Measurements from ENCODE around the gene DDX6. TPM values are rescaled to one million over a fixed set of nuclear protein-coding genes. Genes with fewer than 3 reads are reported as not detected.
"Not testable (repeated sequence)": the region's sequence is repeated elsewhere in the genome, so short reads cannot be mapped to it uniquely, and the experiment has no call there.

DDX6 gene
- total RNA-seq, 1 donor from 2014 or later = 135 TPM

DNA sequence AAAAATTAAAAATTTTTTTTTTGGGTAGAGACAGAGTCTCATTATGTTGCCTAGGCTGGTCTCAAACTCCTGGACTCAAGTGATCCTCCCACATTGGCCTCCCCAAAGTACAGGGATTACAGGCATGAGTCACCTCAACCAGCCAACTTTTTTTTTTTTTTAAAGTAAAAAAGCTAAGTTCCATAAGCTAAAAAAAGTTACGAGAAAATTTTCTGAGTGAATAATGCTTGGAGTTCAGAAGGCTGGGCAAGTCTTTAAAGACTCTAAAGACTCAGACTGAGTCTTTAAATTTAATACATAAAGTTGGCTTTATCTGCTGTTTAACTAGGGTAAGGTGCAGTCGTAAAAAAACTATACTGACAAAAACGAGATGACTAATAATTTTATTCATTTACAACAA, 5.6 kb downstream of the DDX6 start:
- intact Hi-C loops (cut with micrococcal nuclease) = no loop called here
- no peak for DNase-seq (ENCODE audit: low spot score)
- H3K27ac Mint-ChIP-seq = no peak overlapping the region
- peaks cover 62% of the 10 kb centered on the region for H3K36me3 Mint-ChIP-seq (ENCODE audit: low read depth)
- H3K27me3 Mint-ChIP-seq (ENCODE audit: low read depth) = no peaks in the 10 kb centered on the region
- H3K9me3 Mint-ChIP-seq = no peaks in the 10 kb centered on the region
- no peak overlapping the region for H3K4me3 Mint-ChIP-seq (ENCODE audit: low read depth)
- H3K4me1 Mint-ChIP-seq (ENCODE audit: low read depth) = peaks cover 32% of the 10 kb centered on the region

DNA sequence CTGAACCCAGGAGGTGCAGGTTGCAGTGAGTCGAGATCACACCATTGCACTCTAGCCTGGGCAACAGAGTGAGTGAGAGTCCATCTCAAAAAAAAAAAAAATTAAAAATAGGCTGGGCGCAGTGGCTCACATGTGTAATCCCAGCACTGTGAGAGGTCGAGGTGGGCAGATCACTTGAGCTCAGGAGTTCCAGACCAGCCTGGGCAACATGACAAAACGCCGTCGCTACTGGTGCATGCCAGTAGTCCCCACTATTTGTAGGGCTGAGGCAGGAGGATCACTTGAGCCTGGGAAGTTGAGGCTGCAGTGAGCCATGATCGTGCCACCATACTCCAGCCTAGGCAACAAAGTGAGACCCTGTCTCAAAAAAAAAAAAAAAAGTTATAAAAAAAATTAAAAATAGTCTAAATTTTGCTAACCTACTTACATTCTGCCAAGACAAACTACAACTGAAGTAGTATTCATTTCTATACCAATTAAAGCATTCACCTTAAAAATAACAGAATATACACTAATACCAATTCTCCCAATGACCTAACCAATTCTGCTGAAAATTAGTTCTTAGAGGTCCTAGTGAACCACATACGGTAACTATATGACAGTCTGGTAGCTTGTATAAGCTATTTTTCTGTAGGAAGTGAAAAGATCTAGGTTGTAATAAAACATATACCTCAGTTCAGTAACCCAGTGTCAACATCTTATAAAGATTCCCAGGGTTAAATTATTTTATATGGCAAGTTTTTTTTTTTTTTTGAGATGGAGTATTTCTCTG, 7.1 kb downstream of the DDX6 start:
- Mint-ChIP-seq H3K4me3 (ENCODE audit: low read depth) (peak overlapping the region; percentile 5), H3K27me3 (ENCODE audit: low read depth) (no peaks in the 10 kb centered on the region), H3K9me3 (no peaks in the 10 kb centered on the region), H3K36me3 (ENCODE audit: low read depth) (peaks cover 65% of the 10 kb centered on the region), H3K27ac (no peak overlapping the region), H3K4me1 (ENCODE audit: low read depth) (peaks cover 26% of the 10 kb centered on the region)
- intact Hi-C loops (cut with micrococcal nuclease) = no loop called here
- no peak for DNase-seq (ENCODE audit: low spot score)

DNA sequence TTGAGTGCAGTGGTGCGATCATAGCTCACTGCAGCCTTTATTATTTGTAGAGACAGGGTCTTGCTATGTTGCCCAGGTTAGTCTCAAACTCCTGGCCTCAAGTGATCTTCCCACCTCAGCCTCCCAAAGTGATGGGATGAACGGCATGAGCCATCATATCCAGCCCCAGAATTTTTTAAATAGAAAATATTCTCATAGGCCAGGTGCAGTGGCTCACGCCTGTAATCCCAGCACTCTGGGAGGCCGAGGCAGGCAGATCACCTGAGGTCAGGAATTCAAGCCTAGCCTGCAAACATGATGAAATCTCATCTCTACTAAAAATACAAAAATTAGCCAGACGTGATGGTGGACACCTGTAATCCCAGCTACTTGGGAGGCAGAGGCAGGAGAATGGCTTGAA, 7.6 kb downstream of the DDX6 start:
- H3K4me3 Mint-ChIP-seq (ENCODE audit: low read depth); intact Hi-C loops (cut with micrococcal nuclease); H3K27me3 Mint-ChIP-seq (ENCODE audit: low read depth); H3K27ac Mint-ChIP-seq; H3K9me3 Mint-ChIP-seq; DNase-seq (ENCODE audit: low spot score): not testable (repeated sequence)
- peaks cover 28% of the 10 kb centered on the region for H3K4me1 Mint-ChIP-seq (ENCODE audit: low read depth)
- peaks cover 71% of the 10 kb centered on the region for H3K36me3 Mint-ChIP-seq (ENCODE audit: low read depth)

DNA sequence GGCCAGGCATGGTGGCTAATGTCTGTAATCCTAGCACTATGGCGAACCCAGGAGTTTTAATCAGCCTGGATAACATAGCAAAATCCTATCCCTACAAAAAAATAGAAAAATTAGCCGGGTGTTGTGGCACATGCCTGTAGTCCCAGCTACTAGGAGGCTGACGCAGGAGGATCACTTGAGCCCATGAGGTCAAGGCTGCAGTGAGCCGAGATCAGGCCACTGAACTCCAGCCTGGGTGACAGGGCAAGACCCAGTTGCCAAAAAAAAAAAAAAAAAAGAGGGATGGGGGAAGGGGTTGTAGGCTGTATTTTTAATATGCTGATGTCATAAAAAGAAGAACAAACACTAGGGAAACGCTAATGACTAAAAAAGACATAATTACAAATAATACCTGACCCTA, 12.1 kb downstream of the DDX6 start:
- Mint-ChIP-seq H3K9me3 (no peaks in the 10 kb centered on the region), H3K27me3 (ENCODE audit: low read depth) (no peaks in the 10 kb centered on the region), H3K27ac (no peak overlapping the region), H3K4me1 (ENCODE audit: low read depth) (peaks cover 24% of the 10 kb centered on the region), H3K4me3 (ENCODE audit: low read depth) (no peak overlapping the region), H3K36me3 (ENCODE audit: low read depth) (peaks cover 81% of the 10 kb centered on the region)
- DNase-seq (ENCODE audit: low spot score) = no peak
- intact Hi-C loops (cut with micrococcal nuclease) = no loop called here

DNA sequence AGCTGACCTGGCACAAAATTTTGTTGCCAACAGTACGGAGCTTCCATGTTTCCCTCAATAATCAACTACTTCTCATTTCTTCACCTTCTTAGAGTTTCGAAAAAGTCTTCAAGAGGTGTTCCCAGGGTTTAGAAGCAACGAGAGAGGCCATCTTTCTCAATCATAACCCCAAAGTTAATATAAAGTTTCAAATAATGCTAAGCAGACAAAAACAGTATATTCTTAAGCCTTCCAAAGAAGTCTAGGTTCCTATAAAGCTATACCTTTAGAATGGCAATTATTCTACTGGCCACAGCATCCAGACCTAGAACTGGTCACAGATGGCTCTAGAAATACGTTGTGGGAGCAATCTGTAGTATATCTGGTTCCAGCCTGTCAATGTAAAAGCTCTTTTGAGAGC, 16.9 kb downstream of the DDX6 start:
- Mint-ChIP-seq H3K27me3 (ENCODE audit: low read depth) (no peaks in the 10 kb centered on the region), H3K4me3 (ENCODE audit: low read depth) (no peak overlapping the region), H3K27ac (no peak overlapping the region), H3K9me3 (no peaks in the 10 kb centered on the region), H3K4me1 (ENCODE audit: low read depth) (peaks cover 44% of the 10 kb centered on the region), H3K36me3 (ENCODE audit: low read depth) (peaks cover 92% of the 10 kb centered on the region)
- DNase-seq (ENCODE audit: low spot score) = no peak
- intact Hi-C loops (cut with micrococcal nuclease) = no loop called here

DNA sequence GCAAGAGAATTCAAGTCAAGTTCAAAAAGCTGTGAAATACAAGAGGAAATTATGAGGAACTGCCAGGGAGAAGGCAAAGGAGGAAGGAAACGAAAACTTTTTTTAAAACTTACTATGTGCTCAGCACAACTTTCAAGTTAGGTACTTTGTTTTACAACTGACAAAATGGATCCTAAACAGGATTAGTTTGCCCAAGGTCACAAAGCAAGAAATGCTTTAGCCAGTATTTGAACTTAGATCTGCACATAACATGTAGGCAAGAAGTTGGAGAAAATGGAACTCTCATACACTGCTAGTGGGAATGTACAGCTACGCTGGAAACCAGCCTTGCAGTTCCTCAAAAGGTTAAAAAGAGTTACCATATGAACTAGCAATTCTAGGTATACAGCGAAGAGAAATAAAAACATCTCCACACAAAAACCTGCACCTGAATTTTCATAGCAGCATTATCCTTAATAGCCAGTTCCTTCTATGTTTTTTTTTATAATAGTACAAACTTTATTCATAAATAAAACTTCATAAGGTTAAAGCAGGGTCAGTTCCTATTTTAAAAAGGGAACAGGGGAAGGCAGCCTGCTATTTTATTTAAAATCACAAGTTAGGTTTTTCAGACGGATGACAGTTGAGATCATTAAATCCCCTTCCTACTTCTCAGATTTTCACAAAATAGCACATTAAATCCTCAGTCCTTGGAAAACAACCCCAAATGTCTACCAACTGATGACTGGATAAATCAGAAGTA, 19.2 kb downstream of the DDX6 start:
- H3K4me1 Mint-ChIP-seq (ENCODE audit: low read depth) = peaks cover 43% of the 10 kb centered on the region
- H3K27ac Mint-ChIP-seq = peak overlapping the region; percentile 40
- no peaks in the 10 kb centered on the region for H3K27me3 Mint-ChIP-seq (ENCODE audit: low read depth)
- H3K9me3 Mint-ChIP-seq = no peaks in the 10 kb centered on the region
- no peak for DNase-seq (ENCODE audit: low spot score)
- peaks cover 90% of the 10 kb centered on the region for H3K36me3 Mint-ChIP-seq (ENCODE audit: low read depth)
- no peak overlapping the region for H3K4me3 Mint-ChIP-seq (ENCODE audit: low read depth)
- intact Hi-C loops (cut with micrococcal nuclease) = no loop called here

DNA sequence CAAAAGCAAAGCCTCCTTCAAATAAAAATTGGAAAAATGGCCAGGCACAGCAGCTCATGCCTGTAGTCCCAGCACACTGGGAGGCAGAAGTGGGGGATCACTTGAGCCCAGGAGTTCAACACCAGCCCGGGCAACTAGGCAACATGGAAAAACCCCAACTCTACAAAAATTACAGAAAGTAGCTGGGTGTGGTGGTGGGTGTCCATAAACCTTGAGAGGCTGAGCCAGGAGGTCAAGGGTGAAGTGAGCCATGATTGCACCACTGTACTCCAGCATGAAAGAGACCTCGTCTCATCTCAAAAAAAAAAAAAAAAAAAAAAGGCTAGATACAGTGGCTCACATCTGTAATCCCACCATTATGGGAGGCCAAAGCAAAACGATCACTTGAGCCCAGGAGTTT, 22.3 kb downstream of the DDX6 start:
- Mint-ChIP-seq H3K27me3 (ENCODE audit: low read depth) (no peaks in the 10 kb centered on the region), H3K36me3 (ENCODE audit: low read depth) (peaks cover 80% of the 10 kb centered on the region), H3K9me3 (no peaks in the 10 kb centered on the region), H3K27ac (no peak overlapping the region), H3K4me3 (ENCODE audit: low read depth) (no peak overlapping the region), H3K4me1 (ENCODE audit: low read depth) (peaks cover 31% of the 10 kb centered on the region)
- DNase-seq (ENCODE audit: low spot score) = no peak
- intact Hi-C loops (cut with micrococcal nuclease) = no loop called here

DNA sequence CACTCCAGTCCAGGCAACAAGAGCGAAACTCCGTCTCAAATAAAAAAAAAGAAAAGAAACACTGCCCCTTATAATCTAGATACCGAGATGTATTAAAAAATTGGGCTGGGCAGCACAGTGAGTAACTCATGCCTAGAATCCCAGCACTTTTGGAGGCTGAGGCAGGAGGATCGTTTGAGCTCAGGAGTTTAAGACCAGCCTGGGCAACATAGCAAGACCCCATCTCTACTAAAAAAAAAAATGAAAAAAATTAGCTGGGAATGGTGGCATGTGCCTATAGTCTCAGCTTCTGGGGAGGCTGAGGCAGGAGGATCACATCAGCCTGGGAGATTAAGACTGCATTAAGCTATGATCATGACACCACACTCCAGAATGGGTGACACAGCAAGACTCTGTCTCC, 24.9 kb downstream of the DDX6 start:
- H3K27me3 Mint-ChIP-seq (ENCODE audit: low read depth) = no peaks in the 10 kb centered on the region
- H3K36me3 Mint-ChIP-seq (ENCODE audit: low read depth) = peaks cover 76% of the 10 kb centered on the region
- H3K4me1 Mint-ChIP-seq (ENCODE audit: low read depth) = peaks cover 12% of the 10 kb centered on the region
- H3K27ac Mint-ChIP-seq = no peak overlapping the region
- H3K9me3 Mint-ChIP-seq = no peaks in the 10 kb centered on the region
- intact Hi-C loops (cut with micrococcal nuclease) = no loop called here
- DNase-seq (ENCODE audit: low spot score) = no peak
- no peak overlapping the region for H3K4me3 Mint-ChIP-seq (ENCODE audit: low read depth)

DNA sequence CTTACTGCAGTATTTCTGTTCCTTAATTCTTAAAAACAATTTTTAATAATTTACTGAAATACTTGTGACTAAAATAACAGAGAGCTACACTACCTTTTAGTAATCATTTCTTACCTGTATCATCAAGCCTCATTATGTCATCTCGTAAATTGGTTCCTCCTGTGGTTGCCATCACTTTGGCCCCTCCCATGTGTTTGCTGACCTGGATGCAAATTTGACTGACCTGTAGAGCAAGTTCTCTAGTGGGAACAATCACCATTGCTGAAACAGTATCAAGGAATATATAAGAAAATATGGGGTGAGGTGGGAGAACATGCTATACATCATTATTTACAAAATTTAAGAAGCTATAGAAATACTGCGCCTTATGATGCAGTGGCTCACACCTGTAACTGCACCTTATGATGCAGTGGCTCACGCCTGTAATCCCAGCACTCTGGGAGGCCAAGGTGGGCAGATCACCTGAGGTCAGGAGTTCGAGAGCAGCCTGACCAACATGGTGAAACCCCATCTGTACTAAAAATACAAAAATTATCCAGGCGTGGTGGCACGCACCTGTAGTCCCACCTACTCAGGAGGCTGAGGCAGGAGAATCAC, 25.8 kb downstream of the DDX6 start:
- H3K36me3 Mint-ChIP-seq (ENCODE audit: low read depth) = peaks cover 72% of the 10 kb centered on the region
- H3K27ac Mint-ChIP-seq; DNase-seq (ENCODE audit: low spot score); H3K4me3 Mint-ChIP-seq (ENCODE audit: low read depth); H3K4me1 Mint-ChIP-seq (ENCODE audit: low read depth); H3K9me3 Mint-ChIP-seq; H3K27me3 Mint-ChIP-seq (ENCODE audit: low read depth); intact Hi-C loops (cut with micrococcal nuclease): not testable (repeated sequence)

DNA sequence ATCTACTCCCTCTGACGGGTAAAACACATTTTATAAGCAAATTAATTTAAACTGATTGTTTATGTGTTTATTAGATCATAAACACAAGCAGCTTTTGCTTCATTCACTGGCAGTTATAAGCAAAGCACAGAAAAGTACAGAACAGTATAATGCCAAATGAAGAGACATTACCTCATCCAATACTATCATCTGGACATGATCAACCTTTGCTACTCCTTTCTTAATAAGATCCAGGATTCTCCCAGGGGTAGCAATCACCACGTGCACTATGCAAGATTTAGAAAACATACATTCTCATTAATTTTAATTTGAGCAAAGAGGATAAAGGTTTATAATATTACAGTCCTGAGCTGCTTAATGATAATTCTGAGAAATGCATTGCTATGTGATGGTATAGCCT, 27.9 kb downstream of the DDX6 start:
- no peaks in the 10 kb centered on the region for H3K27me3 Mint-ChIP-seq (ENCODE audit: low read depth)
- peaks cover 2% of the 10 kb centered on the region for H3K4me1 Mint-ChIP-seq (ENCODE audit: low read depth)
- H3K9me3 Mint-ChIP-seq = no peaks in the 10 kb centered on the region
- peaks cover 76% of the 10 kb centered on the region for H3K36me3 Mint-ChIP-seq (ENCODE audit: low read depth)
- DNase-seq (ENCODE audit: low spot score) = no peak
- H3K27ac Mint-ChIP-seq = no peak overlapping the region
- intact Hi-C loops (cut with micrococcal nuclease) = no loop called here
- no peak overlapping the region for H3K4me3 Mint-ChIP-seq (ENCODE audit: low read depth)

DNA sequence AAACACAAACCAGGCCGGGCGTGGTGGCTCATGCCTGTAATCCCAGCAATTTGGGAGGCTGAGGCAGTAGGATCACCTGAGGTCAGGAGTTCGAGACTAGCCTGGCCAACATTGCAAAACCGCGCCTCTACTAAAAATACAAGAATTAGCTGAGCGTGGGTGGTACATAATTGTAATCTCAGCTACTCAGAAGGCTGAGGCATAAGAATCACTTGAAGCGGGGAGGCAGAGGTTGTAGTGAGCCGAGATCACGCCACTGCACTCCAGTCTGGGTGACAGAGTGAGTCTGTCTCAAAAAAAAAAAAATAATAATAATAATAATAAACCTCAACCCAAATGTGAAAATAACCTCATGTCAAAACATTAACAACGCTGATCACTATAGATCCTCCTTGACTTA, 29.0 kb downstream of the DDX6 start:
- DNase-seq (ENCODE audit: low spot score); intact Hi-C loops (cut with micrococcal nuclease); H3K27ac Mint-ChIP-seq; H3K27me3 Mint-ChIP-seq (ENCODE audit: low read depth); H3K4me3 Mint-ChIP-seq (ENCODE audit: low read depth); H3K4me1 Mint-ChIP-seq (ENCODE audit: low read depth); H3K9me3 Mint-ChIP-seq: not testable (repeated sequence)
- H3K36me3 Mint-ChIP-seq (ENCODE audit: low read depth) = peaks cover 73% of the 10 kb centered on the region

DNA sequence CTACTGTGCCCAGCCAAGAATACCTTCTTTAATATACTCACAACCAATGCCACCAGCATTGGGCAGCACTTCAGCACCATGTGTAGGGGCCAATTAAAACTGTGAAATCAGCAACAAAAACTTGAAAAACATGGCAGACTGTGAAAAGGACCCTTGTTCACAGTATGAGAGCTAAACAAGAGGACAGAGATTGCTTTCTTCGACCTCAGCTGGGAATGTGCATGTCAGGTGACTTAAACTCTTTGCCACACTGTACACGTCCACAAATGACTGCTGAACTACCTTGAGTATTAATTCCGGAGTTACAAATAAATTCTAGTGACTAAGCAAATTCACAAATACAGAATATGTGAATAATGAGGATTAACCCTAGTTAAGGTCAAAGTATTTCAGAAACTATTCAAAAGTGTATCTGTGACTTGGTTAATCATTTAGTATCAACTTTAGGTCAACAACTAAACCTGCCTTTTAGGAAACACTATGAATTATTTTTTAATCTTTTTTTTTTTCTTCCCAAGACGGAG, 33.0 kb downstream of the DDX6 start:
- no peaks in the 10 kb centered on the region for H3K9me3 Mint-ChIP-seq
- no peaks in the 10 kb centered on the region for H3K4me1 Mint-ChIP-seq (ENCODE audit: low read depth)

DNA sequence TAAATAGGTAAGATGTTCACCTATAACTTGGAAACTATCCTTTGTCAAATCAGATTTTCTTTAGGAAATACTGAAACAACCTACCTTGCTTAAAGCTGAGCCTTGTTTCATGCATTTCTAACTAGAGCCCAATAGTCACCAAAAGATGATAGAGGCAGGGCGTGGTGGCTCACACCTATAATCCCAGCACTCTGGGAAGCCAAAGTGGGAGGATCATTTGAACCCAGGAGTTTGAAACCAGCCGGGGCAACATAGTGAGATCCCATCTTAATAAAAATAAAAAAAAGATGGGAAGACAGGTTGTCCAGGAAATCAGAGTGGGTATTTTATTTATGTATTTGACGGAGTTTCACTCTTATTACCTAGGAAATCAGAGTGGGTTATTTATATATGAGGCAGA, 38.3 kb downstream of the DDX6 start:
- Mint-ChIP-seq H3K4me3 (ENCODE audit: low read depth) (no peak overlapping the region), H3K27me3 (ENCODE audit: low read depth) (no peaks in the 10 kb centered on the region), H3K4me1 (ENCODE audit: low read depth) (no peaks in the 10 kb centered on the region), H3K36me3 (ENCODE audit: low read depth) (peaks cover 79% of the 10 kb centered on the region), H3K27ac (no peak overlapping the region), H3K9me3 (no peaks in the 10 kb centered on the region)
- intact Hi-C loops (cut with micrococcal nuclease) = no loop called here
- DNase-seq (ENCODE audit: low spot score) = no peak

More for the DNA sequence above, 33.0 kb downstream of the DDX6 start:
- Mint-ChIP-seq H3K27ac (no peak overlapping the region), H3K36me3 (ENCODE audit: low read depth) (peaks cover 86% of the 10 kb centered on the region), H3K27me3 (ENCODE audit: low read depth) (no peaks in the 10 kb centered on the region), H3K4me3 (ENCODE audit: low read depth) (no peak overlapping the region)
- intact Hi-C loops (cut with micrococcal nuclease) = no loop called here
- DNase-seq (ENCODE audit: low spot score) = no peak
